Measurements from ENCODE around the gene MOB3A.

GRCh38 chr19:2115324-2115723 is 19.2 kb upstream of the MOB3A start:
- TF ChIP-seq SUZ12 (IDR thresholded peaks at IDR 0.05; ENCODE audit: extremely low read depth, insufficient read depth, insufficient read length): no peak
- no peak for TF ChIP-seq YY1 (IDR thresholded peaks at IDR 0.05; ENCODE audit: insufficient read depth, insufficient read length)
